ENCODE data around the gene TPST1. TPM values are rescaled to one million over a fixed set of nuclear protein-coding genes. Genes with fewer than 3 reads are reported as not detected.
"Not testable (repeated sequence)": the region's sequence is repeated elsewhere in the genome, so short reads cannot be mapped to it uniquely, and the experiment has no call there.

The TPST1 gene
- total RNA-seq, 1 experiment from 2014 or later, result 15.9 TPM

- H3K27me3 ChIP-seq (ENCODE audit: insufficient read depth, low read length); H3K4me1 Mint-ChIP-seq; H4K91ac ChIP-seq (ENCODE audit: insufficient read length, low read depth, low read length); H3K27me3 Mint-ChIP-seq (ENCODE audit: low read depth); H2AFZ ChIP-seq (ENCODE audit: low read length); H3K27ac Mint-ChIP-seq; H3K4ac ChIP-seq (ENCODE audit: low read depth, low read length); H3K23me2 ChIP-seq (ENCODE audit: insufficient read length, low read depth, low read length, poor library complexity, severe bottlenecking); H3K79me1 ChIP-seq (ENCODE audit: insufficient read depth, low read depth, low read length, poor library complexity, severe bottlenecking); H3K23ac ChIP-seq (ENCODE audit: insufficient read length, low read depth, low read length); H3K27ac ChIP-seq (ENCODE audit: insufficient read length, low read depth, low read length); H3K4me2 ChIP-seq (ENCODE audit: insufficient read depth, insufficient read length, low read length); H3K79me2 ChIP-seq (ENCODE audit: insufficient read depth, low read length); H2BK12ac ChIP-seq (ENCODE audit: insufficient read length, low read depth, low read length); H3K56ac ChIP-seq (ENCODE audit: insufficient read length, low read depth, low read length); H2BK5ac ChIP-seq (ENCODE audit: insufficient read length, low read length); H3K9me3 Mint-ChIP-seq; H3K4me1 ChIP-seq (ENCODE audit: insufficient read depth, low read length); H3K18ac ChIP-seq (ENCODE audit: insufficient read length, low read depth, low read length); DNase-seq; H3K4me3 Mint-ChIP-seq; H4K5ac ChIP-seq (ENCODE audit: insufficient read length, low read depth, low read length); H3K9ac ChIP-seq (ENCODE audit: extremely low read depth, insufficient read length, low read length); H3T11ph ChIP-seq (ENCODE audit: low read length); H4K20me1 ChIP-seq (ENCODE audit: control insufficient read depth, insufficient read depth, insufficient read length); H2BK120ac ChIP-seq (ENCODE audit: low read depth, low read length, poor library complexity, severe bottlenecking); H3K14ac ChIP-seq (ENCODE audit: insufficient read depth, low read length); H2BK20ac ChIP-seq (ENCODE audit: low read depth, low read length, poor library complexity, severe bottlenecking); H2BK15ac ChIP-seq (ENCODE audit: low read depth, low read length); H3K9me3 ChIP-seq (ENCODE audit: control insufficient read depth, low read depth, low read length); H4K8ac ChIP-seq (replicated peaks; ENCODE audit: insufficient read length, low read depth, low read length); H2AK5ac ChIP-seq (ENCODE audit: insufficient read length, low read length): not testable (repeated sequence)
- peaks cover 7 to 15% (median 13%) of the 10 kb centered on the region in 3 experiments; a peak in 6 of 7 replicates for H3K36me3 Mint-ChIP-seq (ENCODE audit: insufficient read depth in 1 of 3, low read depth in 3 of 3)
- WGBS (ENCODE audit: extremely low coverage, insufficient read length, low lambda C conversion rate), result no CpG with 5 or more reads among the region's 3 CpGs
Observed at GRCh38 chr7:66396052-66396451, 190.9 kb downstream of the TPST1 start.

DNA sequence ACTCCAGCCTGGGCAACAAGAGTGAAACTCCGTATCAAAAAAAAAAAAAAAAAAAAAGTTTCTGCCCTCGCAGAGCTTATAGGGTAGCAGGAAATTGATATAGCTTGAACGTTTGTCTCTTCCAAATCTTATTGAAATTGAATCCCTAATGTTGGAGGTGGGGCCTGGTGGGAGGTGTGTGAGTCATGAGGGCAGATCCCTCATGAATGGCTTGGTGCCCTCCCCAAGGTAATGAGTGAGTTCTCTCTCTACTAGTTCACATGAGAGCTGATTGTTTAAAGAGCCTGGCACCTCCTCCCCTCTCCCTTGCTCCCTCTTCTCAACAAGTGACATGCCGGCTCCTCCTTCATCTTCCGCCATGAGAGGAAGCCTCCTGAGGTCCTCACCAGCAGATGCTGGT is 193.7 kb downstream of the TPST1 start:
- H3K27ac Mint-ChIP-seq, result peak overlapping the region in 2 of 3 experiments; percentile 11 to 30; a peak in 2 of 7 replicates
- not testable (repeated sequence) for H3K4ac ChIP-seq (ENCODE audit: low read depth, low read length); H3K27ac ChIP-seq (ENCODE audit: insufficient read length, low read depth, low read length); H3K4me2 ChIP-seq (ENCODE audit: insufficient read depth, insufficient read length, low read length); H3K27me3 Mint-ChIP-seq (ENCODE audit: low read depth); H2AK5ac ChIP-seq (ENCODE audit: insufficient read length, low read length); H3K4me3 Mint-ChIP-seq; H3T11ph ChIP-seq (ENCODE audit: low read length); H4K20me1 ChIP-seq (ENCODE audit: control insufficient read depth, insufficient read depth, insufficient read length); H2BK12ac ChIP-seq (ENCODE audit: insufficient read length, low read depth, low read length); DNase-seq; H4K8ac ChIP-seq (replicated peaks; ENCODE audit: insufficient read length, low read depth, low read length); H3K4me1 ChIP-seq (ENCODE audit: insufficient read depth, low read length); H3K9me3 ChIP-seq (ENCODE audit: control insufficient read depth, low read depth, low read length); H3K9ac ChIP-seq (ENCODE audit: extremely low read depth, insufficient read length, low read length); H3K27me3 ChIP-seq (ENCODE audit: insufficient read depth, low read length); H3K14ac ChIP-seq (ENCODE audit: insufficient read depth, low read length); H2BK20ac ChIP-seq (ENCODE audit: low read depth, low read length, poor library complexity, severe bottlenecking); H3K79me1 ChIP-seq (ENCODE audit: insufficient read depth, low read depth, low read length, poor library complexity, severe bottlenecking); H3K23me2 ChIP-seq (ENCODE audit: insufficient read length, low read depth, low read length, poor library complexity, severe bottlenecking); H3K4me1 Mint-ChIP-seq; H3K79me2 ChIP-seq (ENCODE audit: insufficient read depth, low read length); H2BK15ac ChIP-seq (ENCODE audit: low read depth, low read length); H2AFZ ChIP-seq (ENCODE audit: low read length); H2BK5ac ChIP-seq (ENCODE audit: insufficient read length, low read length); H3K23ac ChIP-seq (ENCODE audit: insufficient read length, low read depth, low read length); H3K56ac ChIP-seq (ENCODE audit: insufficient read length, low read depth, low read length); H2BK120ac ChIP-seq (ENCODE audit: low read depth, low read length, poor library complexity, severe bottlenecking); H4K91ac ChIP-seq (ENCODE audit: insufficient read length, low read depth, low read length); H3K18ac ChIP-seq (ENCODE audit: insufficient read length, low read depth, low read length); H3K9me3 Mint-ChIP-seq; H4K5ac ChIP-seq (ENCODE audit: insufficient read length, low read depth, low read length)
- WGBS (ENCODE audit: extremely low coverage, insufficient read length, low lambda C conversion rate), result no CpG with 5 or more reads among the region's 5 CpGs
- peaks cover 12 to 31% (median 25%) of the 10 kb centered on the region in 3 experiments; a peak in 6 of 7 replicates for H3K36me3 Mint-ChIP-seq (ENCODE audit: insufficient read depth in 1 of 3, low read depth in 3 of 3)
